Stimulated activated CD4-positive, alpha-beta T cell treated with anti-CD3 and anti-CD28 coated beads, Interleukin-4, amount 100 ng/mL, for 24 hours (primary cell): ENCODE data around the gene BRD9.
"Not testable (repeated sequence)": the region's sequence is repeated elsewhere in the genome, so short reads cannot be mapped to it uniquely, and the experiment has no call there.

Experiments used
- DNase-seq: peaks from one replicate; pipeline ENCODE4 v3.0.0-alpha.2; 2020

BRD9 gene

DNA sequence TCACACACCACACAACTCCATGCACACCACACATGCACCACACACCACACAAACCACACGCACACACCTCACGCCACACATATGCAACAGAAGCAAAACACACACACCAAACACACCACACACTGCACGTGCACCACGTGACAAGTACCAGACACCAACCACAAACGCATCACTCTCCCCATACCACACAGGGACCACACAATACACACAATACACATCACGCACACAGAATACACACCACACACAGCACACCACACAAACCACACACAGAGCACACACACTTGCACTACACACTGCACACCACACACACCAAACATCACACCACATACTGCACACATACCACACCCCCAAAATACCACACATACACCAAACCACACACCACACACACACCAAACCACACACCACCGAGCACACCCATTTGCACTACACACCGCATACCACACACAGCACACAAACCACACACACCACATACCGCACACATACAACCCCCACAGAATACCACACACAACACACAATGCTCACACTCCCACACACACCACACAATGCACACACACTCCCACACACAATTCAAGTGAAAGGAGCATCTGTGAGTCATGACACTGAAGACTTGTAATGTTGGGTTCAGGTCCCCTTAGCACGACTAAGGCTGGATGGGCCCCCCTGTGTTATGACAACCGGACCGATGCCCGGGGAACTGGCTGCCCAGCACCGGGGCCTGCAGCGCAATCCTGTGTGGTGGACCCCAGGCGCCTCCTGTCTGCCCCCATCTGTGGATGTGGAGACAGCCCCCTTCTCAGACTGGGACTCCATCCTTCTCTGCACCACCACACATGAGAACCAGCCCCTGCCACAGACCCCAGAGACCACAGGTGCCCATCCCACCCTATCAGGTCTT is 35.8 kb downstream of the BRD9 start:
- DNase-seq, result no peak

- no peak for DNase-seq
These were observed 36.6 kb downstream of the BRD9 start for GRCh38 chr5:855771-856530.

GRCh38 chr5:854966-855743 is 37.4 kb downstream of the BRD9 start:
- DNase-seq, result no peak

GRCh38 chr5:854217-854616 is 38.4 kb downstream of the BRD9 start:
- DNase-seq, result no peak

- DNase-seq, result not testable (repeated sequence)
These were observed 39.0 kb downstream of the BRD9 start for GRCh38 chr5:853416-854090.

DNA sequence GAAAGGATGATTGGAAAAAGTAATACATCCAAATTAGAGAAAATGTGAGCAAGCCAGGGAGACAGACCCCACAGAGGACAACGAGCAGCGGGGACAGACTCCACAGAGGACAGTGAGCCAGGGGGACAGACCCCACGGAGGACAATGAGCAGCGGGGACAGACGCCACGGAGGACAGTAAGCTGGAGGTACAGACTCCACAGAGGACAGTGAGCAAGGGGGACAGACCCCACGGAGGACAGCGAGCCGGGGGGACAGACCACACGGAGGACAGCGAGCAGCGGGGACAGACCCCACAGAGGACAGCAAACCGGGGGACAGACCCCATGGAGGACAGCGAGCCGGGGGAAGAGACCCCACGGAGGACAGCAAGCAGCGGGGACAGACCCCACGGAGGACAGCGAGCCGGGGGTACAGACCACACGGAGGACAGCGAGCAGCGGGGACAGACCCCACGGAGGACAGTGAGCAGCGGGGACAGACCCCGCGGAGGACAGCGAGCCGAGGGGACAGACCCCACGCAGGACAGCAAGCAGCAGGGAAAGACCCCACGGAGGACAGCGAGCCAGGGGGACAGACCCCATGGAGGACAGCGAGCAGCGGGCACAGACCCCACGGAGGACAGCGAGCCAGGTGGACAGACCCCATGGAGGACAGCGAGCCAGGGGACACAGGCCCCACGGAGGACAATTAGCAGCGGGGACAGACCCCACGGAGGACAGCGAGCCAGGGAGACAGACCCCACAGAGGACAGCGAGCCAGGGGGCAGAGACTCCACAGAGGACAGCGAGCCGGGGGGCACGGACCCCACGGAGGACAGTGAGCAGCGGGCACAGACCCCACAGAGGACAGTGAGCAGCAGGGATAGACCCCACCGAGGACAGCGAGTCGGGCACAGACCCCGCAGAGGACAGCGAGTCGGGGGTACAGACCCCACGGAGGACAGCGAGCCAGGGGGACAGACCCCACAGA is 39.9 kb downstream of the BRD9 start:
- DNase-seq, result no peak

GRCh38 chr5:852018-852417 is 40.6 kb downstream of the BRD9 start:
- no peak for DNase-seq

DNA sequence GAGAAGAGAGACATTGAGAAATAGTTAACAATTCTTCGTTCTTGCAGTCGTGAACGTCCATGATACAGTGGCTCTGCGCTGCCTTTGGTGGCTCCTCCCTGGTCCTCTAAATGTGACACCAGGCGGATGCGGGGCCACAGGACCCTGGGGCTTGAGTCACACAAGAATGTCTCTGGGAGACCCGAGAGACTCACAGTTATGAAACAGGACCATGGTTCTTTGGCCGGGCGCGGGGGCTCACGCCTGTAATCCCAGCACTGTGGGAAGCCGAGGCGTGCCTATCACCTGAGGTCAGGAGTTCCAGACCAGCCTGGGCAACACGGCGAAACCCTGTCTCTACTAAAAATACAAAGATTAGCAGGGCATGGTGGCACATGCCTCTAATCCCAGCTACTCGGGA is 41.0 kb downstream of the BRD9 start:
- DNase-seq, result no peak

DNA sequence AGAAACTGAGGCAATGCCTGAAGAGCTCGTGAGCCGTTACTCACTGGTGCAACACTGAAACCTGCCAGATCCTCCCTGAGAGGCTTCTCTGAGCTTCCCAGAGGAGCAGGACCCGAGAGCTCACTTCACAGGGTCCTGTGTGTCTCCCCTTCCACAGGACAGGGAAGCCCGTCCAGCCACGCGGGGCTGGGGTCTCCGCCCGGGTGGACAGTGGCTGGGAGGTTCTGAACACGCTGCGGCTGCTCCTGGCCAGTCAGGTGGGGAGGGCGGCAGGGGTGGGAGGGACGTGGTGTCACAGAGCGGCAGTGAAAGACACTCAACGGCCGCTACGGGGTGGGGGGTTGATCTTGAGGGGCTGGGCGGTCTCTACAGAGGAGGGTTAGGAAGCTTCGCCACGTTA is 41.5 kb downstream of the BRD9 start:
- DNase-seq, result no peak

DNA sequence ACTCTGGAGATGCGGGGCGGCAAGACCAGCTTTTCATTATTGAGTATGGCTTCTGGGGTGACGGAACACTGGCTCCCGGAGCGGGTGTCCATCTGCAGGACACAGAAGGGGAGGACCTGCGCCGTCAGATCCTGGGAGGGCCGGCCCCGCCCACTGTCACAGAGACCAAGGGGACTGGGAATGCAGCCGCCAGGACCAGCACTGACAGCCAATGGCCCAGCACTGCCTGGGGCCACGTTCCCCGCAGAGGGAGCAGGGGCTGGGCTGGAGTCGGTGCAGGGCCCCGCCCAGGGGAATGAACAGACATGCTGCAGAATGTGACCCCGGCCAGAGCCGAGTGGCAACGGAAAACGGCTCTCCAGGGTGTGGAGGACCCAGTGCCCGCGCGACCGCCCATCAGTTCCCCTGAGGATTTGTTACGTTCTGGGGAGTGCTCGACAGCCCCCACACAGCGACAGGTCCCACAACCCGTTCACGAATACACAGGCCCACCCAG is 42.0 kb downstream of the BRD9 start, which contains the start of gene ZDHHC11:
Gene ZDHHC11 (minus strand): TSS at position 476 of the 496 bp plus-strand sequence. CDS start 384 bp downstream, at position 92.
- no peak for DNase-seq

GRCh38 chr5:849651-850301 is 42.8 kb downstream of the BRD9 start:
- no peak for DNase-seq

DNA sequence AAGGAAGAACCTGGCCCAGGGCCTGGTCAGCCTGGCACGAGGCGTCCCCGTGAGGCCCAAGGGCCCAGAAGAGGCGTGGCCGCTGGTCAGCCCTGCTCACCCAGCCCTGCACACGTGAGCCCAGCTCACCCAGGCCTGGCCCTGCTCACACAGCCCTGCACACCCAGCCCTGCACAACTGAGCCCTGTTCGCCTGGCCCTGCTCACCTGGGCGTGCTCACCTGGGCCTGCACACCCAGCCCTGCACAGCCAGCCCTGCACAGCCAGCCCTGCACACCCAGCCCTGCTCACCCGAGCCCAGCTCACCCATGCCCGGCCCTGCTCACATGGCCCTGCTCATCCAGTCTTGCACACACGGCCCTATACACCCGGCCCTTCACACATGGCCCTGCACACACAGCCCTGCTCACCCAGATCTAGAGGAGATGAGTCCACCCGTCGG is 43.9 kb downstream of the BRD9 start:
- no peak for DNase-seq

DNA sequence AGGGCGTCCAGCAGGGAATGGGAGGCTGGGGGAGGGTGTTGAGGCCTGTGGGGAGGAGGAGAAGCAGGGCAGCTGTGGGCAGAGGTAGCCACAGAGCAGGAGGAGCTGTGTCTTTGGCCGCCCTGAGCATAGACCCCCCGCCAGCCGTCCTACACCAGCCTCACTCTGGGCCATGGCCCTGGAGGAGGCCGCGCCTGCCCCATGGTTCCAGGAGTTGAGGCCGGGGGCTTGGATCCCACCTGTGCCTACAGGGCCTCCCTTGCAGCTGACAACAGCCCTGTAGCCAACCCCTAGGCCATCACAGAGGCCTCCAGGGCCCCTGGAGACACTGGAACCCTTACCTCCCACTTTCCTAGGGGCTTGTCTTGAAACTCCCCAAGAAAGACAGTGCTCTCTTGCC is 44.9 kb downstream of the BRD9 start:
- DNase-seq, result not testable (repeated sequence)

GRCh38 chr5:847212-847611 is 45.4 kb downstream of the BRD9 start:
- DNase-seq, result not testable (repeated sequence)

DNA sequence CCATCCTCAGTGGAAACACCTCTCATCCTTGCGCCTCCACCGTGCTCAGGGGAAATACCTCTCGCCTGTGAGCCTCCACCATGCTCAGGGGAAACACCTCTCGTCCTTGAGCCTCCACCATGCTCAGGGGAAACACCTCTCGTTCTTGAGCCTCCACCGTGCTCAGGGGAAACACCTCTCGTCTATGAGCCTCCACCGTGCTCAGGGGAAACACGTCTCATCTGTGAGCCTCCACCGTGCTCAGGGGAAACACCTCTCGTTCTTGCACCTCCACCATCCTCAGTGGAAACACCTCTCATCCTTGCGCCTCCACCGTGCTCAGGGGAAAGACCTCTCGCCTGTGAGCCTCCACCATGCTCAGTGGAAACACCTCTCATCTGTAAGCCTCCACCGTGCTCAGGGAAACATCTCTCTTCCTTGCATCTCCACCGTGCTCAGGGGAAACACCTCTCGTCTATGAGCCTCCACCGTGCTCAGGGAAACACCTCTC is 46.0 kb downstream of the BRD9 start:
- peak; percentile 22 for DNase-seq

DNA sequence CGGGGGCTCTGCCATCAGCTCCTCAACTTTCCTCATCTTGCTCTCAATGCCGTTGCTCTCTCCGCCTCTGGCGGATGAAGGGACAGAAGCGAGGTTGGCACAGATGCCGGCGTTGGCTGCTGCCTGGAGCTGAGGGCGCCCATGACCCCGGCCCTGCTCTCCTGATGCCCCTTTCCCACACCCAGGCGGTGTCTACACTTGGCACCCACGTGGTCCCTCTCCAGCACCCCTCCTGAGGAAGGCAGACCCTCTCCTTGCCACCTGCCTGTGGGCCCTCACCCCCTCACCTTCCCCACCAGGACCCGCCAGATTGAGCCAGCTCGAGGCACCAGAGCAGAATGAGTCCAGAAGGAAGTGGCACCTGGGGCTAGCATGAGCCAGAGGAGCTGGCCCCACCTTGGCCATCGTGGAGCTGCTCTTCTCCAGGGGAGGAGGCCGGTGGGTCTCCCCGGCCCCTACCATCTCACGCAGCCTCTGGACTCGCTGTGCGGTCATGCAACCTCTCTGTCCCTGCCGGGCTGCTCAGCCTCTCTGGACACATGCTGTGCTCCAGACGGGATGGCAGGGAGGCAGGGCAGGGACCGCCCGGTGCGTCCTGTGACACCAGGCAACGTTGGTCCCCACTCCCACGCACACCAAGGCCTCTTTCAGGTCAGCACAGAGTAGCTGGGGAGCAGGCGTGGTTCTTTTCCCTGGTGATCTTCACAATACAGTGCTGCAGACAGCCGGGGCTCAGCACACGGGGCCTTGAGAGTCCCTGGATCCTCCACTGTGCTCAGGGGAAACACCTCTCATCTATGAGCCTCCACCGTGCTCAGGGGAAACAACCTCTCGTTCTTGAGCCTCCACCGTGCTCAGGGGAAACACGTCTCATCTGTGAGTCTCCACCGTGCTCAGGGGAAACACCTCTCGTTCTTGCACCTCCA is 46.7 kb downstream of the BRD9 start:
- DNase-seq, result not testable (repeated sequence)

DNA sequence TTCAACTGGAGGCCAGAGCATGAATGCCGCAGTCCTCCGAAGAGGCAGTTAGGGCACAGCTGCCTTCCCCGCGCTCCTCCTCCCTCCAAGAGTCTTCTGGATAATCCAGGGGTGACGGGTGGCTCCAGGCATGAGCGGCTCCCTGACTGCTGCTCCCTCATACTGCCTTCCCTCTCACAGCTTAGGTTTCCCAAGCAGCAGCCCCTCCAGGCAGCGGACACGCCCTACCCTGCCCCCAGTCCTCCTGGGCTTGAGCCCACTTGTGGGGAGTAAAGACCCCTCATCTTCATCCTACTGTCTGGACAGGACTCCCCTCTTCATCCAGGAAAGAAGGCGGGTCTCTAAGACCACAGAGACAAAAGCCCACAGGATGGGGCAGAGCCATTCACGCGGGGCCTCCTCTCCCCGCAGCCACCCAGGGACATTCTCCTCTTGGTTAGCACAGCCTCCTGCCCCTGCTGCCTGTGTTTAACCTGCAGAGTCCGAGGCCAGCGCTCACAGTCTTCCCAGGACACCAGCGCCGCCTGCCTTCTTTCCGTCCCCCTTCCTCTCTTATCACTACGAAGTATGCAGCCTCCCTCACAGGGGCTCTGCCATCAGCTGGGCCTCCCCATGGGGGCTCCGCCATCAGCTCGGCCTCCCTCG is 47.4 kb downstream of the BRD9 start:
- not testable (repeated sequence) for DNase-seq

DNA sequence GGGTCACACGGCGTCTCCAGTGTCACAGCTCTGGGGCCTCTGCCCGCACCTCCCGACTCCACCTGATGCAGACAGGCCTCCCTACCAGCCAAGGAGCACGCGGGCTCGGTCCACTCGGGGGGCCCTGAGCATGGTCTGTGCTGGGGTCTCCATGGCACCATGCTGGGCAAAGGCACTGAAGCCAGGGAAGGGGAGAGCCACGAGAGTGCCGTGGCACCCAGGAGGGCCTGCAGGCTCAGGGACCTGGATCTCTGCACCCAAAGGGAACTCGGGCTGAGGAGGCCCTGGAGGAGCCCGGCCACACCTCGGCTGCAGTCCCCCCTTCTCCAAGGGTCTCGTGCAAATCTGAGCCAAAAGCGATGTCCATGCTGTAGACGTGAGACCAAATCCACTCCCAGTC is 48.2 kb downstream of the BRD9 start:
- not testable (repeated sequence) for DNase-seq

- DNase-seq, result not testable (repeated sequence)
These were observed 48.7 kb downstream of the BRD9 start for GRCh38 chr5:843926-844325.
